HAP-1 (cell line): Measurements from ENCODE around the gene ATP2C2.
"Not testable (repeated sequence)": the region's sequence is repeated elsewhere in the genome, so short reads cannot be mapped to it uniquely, and the experiment has no call there.

Experiments used
- DNase-seq, 2 experiments: peaks; one replicate each; pipeline ENCODE4 v3.0.0-alpha.2; 2016 to 2020; ENCODE audit warnings: low spot score in 2 of 2
- H3K27me3 ChIP-seq: fragments of 250-450 bp; sonication (Bioruptor Pico); 2 replicates; pipeline ENCODE4 v1.5.1; 2020; ENCODE audit warnings: low read depth, mild to moderate bottlenecking, moderate library complexity
- H3K36me3 ChIP-seq: fragments of 250-450 bp; sonication (Bioruptor Pico); replicated peaks from 2 replicates; pipeline ENCODE4 v1.5.1; 2020; ENCODE audit warnings: mild to moderate bottlenecking
- H3K4me1 ChIP-seq: fragments of 250-450 bp; sonication (Bioruptor Pico); 2 replicates; pipeline ENCODE4 v1.5.1; 2020; ENCODE audit warnings: mild to moderate bottlenecking
- H3K4me3 ChIP-seq: fragments of 250-450 bp; sonication (Bioruptor Pico); 2 replicates; pipeline ENCODE4 v1.5.1; 2020; ENCODE audit warnings: mild to moderate bottlenecking, moderate library complexity
- H3K9me3 ChIP-seq: fragments of 250-450 bp; sonication (Bioruptor Pico); 2 replicates; pipeline ENCODE4 v1.5.1; 2020; ENCODE audit warnings: mild to moderate bottlenecking, moderate library complexity
- in situ Hi-C: fragments of 300-500 bp; cut with MboI; formaldehyde crosslinking; loops from 3 replicates; pipeline ENCODE4 v1.14.3; 2020; ENCODE audit warnings: low sequenced_read_pairs, inconsistent platforms, mixed read lengths

ATP2C2 gene

DNA sequence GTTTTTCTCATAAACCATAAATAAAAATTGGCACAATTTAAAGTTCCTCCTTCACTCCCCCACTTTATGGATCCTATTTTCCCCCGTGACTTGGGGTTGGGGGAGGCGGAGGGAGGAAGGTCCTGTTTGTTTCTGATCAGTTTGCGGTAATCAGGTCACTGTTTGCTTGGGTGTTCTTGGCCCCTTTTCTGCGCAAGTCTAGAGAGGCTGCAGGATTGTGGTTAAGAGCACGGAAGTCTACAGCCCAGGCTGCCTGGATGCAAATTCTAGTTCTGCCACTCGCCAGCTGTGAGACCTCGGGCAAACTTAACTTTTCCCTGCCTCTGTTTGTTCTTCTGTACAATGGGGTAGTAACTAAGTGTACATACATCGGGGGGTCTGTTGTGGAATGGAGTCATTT is 12.1 kb downstream of the ATP2C2 start:
- no peaks in the 10 kb centered on the region for H3K36me3 ChIP-seq
- DNase-seq = no peak
- H3K4me3 ChIP-seq = no peak overlapping the region
- no peaks in the 10 kb centered on the region for H3K27me3 ChIP-seq
- in situ Hi-C loops = no loop called here
- H3K4me1 ChIP-seq = no peaks in the 10 kb centered on the region
- no peaks in the 10 kb centered on the region for H3K9me3 ChIP-seq

GRCh38 chr16:84382396-84382795 is 14.1 kb downstream of the ATP2C2 start:
- Histone ChIP-seq H3K36me3 (no peaks in the 10 kb centered on the region), H3K4me1 (no peaks in the 10 kb centered on the region), H3K27me3 (no peaks in the 10 kb centered on the region), H3K9me3 (no peaks in the 10 kb centered on the region), H3K4me3 (no peak overlapping the region)
- DNase-seq = no peak
- in situ Hi-C loops = no loop called here

DNA sequence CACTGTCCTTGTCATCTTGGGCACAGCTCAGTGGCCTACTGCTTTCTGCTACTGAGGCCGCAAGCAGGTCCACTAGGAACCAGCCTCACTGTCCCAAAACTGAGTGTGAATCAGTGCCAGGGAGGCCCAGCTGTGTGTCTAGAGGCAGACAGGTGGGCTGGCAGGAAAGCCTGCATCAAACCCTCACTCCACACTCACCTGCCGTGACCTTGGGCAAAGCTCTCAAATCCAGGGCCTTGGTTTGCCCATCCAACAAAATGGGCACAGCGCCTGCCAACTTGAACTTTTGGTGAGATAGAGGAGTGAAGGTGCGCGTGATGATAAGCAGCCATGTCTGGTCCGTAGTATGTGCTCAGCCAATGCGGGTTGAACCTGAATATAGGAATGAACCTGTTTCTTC is 14.8 kb downstream of the ATP2C2 start:
- no peak overlapping the region for H3K4me3 ChIP-seq
- H3K27me3 ChIP-seq = no peaks in the 10 kb centered on the region
- no peaks in the 10 kb centered on the region for H3K9me3 ChIP-seq
- H3K4me1 ChIP-seq = no peaks in the 10 kb centered on the region
- in situ Hi-C loops = no loop called here
- H3K36me3 ChIP-seq = no peaks in the 10 kb centered on the region
- no peak for DNase-seq

GRCh38 chr16:84386047-84386446 is 17.7 kb downstream of the ATP2C2 start:
- no peaks in the 10 kb centered on the region for H3K27me3 ChIP-seq
- H3K36me3 ChIP-seq = no peaks in the 10 kb centered on the region
- H3K9me3 ChIP-seq = no peaks in the 10 kb centered on the region
- in situ Hi-C loops = no loop called here
- H3K4me1 ChIP-seq = no peaks in the 10 kb centered on the region
- DNase-seq = no peak
- H3K4me3 ChIP-seq = no peak overlapping the region

- no peak for DNase-seq
- H3K4me1 ChIP-seq = no peaks in the 10 kb centered on the region
- H3K9me3 ChIP-seq = no peaks in the 10 kb centered on the region
- H3K36me3 ChIP-seq = no peaks in the 10 kb centered on the region
- in situ Hi-C loops = no loop called here
- H3K27me3 ChIP-seq = no peaks in the 10 kb centered on the region
- H3K4me3 ChIP-seq = no peak overlapping the region
Measured at GRCh38 chr16:84387021-84387420, 18.7 kb downstream of the ATP2C2 start.

DNA sequence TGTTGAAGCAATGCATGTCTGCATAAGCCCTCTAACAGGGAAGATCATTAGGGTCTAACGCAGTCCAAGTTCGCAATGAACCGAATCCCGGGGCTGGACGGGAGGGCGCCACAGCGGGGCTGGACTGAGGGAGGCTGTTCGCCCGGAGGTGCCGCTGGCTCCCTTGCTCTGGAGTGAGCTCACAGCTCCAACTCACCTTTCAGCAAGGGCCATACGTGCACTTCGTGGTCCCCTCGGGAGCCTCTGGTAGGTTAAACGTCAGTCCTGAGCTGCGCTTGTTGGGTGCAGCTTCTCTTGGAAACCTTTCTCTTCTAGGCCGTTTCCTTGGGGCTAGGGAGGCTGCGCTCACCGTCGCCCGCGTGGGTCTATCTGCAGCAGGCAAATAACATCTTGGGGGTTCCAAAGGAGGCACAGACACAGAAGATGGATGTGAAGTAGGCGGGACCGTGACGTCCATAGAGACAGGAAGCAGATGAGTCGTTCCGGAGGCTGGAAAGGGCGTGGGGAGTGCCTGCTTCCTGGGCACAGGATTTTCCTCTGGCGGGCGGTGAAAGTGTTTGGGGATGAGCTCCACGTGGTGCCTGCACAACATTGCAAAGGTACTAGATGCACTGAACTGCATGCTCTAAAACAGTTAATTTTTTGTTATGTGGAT is 21.9 kb downstream of the ATP2C2 start:
- in situ Hi-C loops = no loop called here
- H3K4me3 ChIP-seq = no peak overlapping the region
- no peak for DNase-seq
- H3K4me1 ChIP-seq = no peaks in the 10 kb centered on the region
- H3K9me3 ChIP-seq = no peaks in the 10 kb centered on the region
- H3K36me3 ChIP-seq = no peaks in the 10 kb centered on the region
- no peaks in the 10 kb centered on the region for H3K27me3 ChIP-seq

DNA sequence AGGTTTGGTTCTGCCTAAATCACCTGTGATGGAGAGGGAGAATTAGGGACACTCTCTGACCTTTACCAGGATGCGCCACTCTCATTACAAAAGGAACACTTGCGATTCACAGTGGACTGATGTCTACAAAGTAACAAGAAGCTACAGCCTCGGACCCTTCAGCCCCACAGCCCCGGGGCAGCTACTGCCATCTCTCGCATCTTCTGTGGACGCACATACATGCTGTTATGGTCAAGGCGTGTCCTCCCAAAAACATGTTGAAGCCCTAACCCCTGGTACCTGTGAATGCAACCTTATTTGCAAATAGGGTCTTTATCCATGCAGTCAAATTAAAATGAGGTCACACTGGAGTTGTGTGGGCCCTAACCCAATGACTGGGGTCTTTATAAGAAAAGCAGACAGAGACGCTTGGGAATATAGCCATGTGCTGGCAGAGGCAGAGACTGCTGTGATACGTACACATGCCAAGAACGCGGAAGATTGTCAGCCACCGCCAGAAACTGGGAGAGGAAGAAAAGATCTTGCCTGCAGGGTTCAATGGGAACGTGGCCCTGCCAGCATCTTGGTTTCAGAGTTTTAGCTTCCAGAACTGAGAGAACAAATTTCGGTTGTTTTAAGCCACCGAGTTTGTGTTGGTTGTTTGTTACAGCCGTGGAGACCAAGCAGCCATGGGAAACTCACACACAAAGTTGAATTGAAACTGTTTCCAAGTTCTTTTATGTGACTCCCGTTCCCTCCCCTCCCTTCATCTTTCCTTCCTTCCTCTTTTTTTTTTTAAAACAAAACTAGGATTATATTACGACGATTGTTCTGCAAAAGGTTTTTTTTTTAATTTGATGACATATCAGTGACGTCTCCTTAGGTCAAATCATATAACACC is 23.1 kb downstream of the ATP2C2 start:
- H3K27me3 ChIP-seq = no peaks in the 10 kb centered on the region
- DNase-seq = no peak
- H3K4me1 ChIP-seq = no peaks in the 10 kb centered on the region
- H3K4me3 ChIP-seq = no peak overlapping the region
- H3K9me3 ChIP-seq = no peaks in the 10 kb centered on the region
- no peaks in the 10 kb centered on the region for H3K36me3 ChIP-seq
- in situ Hi-C loops = no loop called here

DNA sequence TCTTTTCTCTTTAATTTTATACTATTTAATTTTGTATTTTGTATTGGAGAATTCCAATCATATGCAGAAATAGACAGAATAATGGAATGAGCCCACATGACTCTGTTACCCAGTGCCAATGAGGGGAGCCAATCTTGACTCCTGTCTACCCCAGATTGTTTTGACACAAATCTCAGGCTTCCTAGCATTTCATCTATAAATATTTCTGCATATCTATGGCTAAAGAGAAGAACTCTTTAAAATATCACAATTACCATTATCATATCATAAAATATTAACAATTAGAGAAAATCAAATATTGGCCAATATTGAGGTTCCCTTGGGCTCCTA is 23.7 kb downstream of the ATP2C2 start:
- no peaks in the 10 kb centered on the region for H3K36me3 ChIP-seq
- H3K4me1 ChIP-seq = no peaks in the 10 kb centered on the region
- H3K9me3 ChIP-seq = no peaks in the 10 kb centered on the region
- DNase-seq = no peak
- no peaks in the 10 kb centered on the region for H3K27me3 ChIP-seq
- H3K4me3 ChIP-seq = no peak overlapping the region
- in situ Hi-C loops = no loop called here

- H3K36me3 ChIP-seq, H3K4me1 ChIP-seq, H3K4me3 ChIP-seq, H3K27me3 ChIP-seq, DNase-seq, in situ Hi-C loops, H3K9me3 ChIP-seq: not testable (repeated sequence)
Measured at GRCh38 chr16:84396082-84396481, 27.7 kb downstream of the ATP2C2 start.

DNA sequence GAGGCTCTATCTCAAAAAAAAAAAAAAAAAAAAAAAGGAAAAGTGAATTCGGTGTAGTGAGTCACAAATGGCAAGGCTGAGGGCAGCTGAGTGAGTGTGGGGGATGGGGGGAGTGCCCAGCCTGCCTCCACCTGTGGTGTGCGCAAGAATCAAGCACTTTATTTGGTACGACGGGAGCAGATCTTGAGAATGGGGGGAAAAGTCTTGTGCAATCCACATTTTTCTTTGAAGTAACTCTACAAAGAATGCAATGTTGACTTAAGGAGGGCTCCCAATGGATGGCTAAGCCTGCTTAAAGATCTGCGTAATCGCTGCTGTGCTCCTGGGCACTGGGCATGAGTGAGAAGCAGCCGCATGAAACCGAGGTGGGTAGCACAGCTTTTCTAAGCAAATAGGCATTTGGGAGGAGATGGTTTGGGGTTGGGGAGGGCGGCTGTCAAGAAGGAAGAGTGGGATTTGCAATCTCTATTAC is 28.2 kb downstream of the ATP2C2 start:
- no peak for DNase-seq
- Histone ChIP-seq H3K36me3 (no peaks in the 10 kb centered on the region), H3K9me3 (no peaks in the 10 kb centered on the region), H3K4me3 (no peak overlapping the region), H3K27me3 (no peaks in the 10 kb centered on the region), H3K4me1 (no peaks in the 10 kb centered on the region)
- in situ Hi-C loops = no loop called here

- H3K36me3 ChIP-seq = no peaks in the 10 kb centered on the region
- no peak for DNase-seq
- H3K4me1 ChIP-seq = no peaks in the 10 kb centered on the region
- no peaks in the 10 kb centered on the region for H3K9me3 ChIP-seq
- in situ Hi-C loops = no loop called here
- H3K4me3 ChIP-seq = no peak overlapping the region
- H3K27me3 ChIP-seq = no peaks in the 10 kb centered on the region
Measured at GRCh38 chr16:84397090-84397489, 28.8 kb downstream of the ATP2C2 start.

DNA sequence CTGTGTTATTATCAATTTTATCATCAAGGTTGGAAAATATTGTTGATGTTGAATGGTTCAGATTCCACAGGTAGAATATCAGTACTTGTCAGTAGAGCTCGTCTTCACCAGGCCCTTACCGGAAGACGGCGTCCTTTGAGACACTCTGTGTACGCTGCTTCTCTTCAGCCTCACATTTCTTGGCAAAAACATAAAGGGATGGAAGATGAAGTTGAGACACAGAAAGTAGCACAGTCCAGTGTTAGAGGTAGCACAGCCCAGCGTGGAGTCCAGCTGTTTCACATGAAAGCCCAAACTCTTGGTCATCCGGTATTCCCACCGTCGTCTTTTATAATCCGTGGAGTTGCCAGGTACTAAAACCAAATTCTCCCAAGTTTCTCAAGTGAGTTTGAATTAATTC is 30.4 kb downstream of the ATP2C2 start:
- Histone ChIP-seq H3K9me3 (no peaks in the 10 kb centered on the region), H3K4me1 (no peaks in the 10 kb centered on the region), H3K4me3 (no peak overlapping the region), H3K27me3 (no peaks in the 10 kb centered on the region), H3K36me3 (no peaks in the 10 kb centered on the region)
- DNase-seq = no peak
- in situ Hi-C loops = no loop called here

- DNase-seq, H3K36me3 ChIP-seq, in situ Hi-C loops, H3K4me3 ChIP-seq, H3K9me3 ChIP-seq, H3K4me1 ChIP-seq, H3K27me3 ChIP-seq: not testable (repeated sequence)
Measured at GRCh38 chr16:84399912-84400311, 31.6 kb downstream of the ATP2C2 start.

DNA sequence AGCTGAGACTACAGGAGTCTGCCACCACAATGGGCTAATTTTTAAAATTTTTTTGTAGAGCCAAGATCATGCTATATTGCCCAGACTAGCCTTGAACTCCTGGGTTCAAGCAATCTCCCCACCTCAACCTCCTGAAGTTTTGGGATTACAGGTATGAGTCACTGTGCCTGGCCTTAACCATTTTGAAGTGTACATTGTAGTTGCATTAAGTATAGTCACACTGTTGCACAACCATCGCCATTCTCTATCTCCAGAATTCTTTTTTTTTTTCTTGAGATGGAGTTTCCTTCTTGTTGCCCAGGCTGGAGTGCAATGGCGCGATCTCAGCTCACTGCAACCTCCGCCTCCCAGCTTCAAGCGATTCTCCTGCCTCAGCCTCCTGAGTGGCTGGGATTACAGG is 35.1 kb downstream of the ATP2C2 start:
- DNase-seq, H3K36me3 ChIP-seq, in situ Hi-C loops: not testable (repeated sequence)

More for the DNA sequence above, 35.1 kb downstream of the ATP2C2 start:
- not testable (repeated sequence) for H3K4me1 ChIP-seq, H3K9me3 ChIP-seq, H3K4me3 ChIP-seq
- H3K27me3 ChIP-seq = peaks cover 14% of the 10 kb centered on the region
